ENCODE data around the gene HEPHL1.

The HEPHL1 gene

DNA sequence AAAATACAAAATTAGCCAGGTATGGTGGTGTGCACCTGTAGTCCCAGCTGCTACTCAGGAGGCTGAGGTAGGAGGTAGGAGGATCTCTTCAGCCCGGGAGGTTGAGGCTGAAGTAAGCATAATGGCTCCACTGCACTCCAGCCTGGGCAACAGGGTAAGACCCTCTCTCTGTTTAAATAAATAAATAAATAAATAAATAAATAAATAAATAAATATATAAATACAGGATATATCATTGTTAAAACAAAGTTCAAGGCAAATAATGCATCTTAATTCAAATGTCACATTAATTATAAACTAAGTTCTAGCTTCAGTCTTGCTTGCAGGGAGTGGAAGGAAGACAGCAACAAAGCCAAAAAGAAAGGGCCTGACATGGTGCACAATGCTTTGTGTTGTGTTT is 63.0 kb downstream of the HEPHL1 start:
- TF ChIP-seq FOXP2 (optimal IDR thresholded peaks at IDR 0.05; ENCODE audit: borderline replicate concordance, extremely low read depth, extremely low read length, insufficient read depth): no peak
- TF ChIP-seq, protein P1, sequence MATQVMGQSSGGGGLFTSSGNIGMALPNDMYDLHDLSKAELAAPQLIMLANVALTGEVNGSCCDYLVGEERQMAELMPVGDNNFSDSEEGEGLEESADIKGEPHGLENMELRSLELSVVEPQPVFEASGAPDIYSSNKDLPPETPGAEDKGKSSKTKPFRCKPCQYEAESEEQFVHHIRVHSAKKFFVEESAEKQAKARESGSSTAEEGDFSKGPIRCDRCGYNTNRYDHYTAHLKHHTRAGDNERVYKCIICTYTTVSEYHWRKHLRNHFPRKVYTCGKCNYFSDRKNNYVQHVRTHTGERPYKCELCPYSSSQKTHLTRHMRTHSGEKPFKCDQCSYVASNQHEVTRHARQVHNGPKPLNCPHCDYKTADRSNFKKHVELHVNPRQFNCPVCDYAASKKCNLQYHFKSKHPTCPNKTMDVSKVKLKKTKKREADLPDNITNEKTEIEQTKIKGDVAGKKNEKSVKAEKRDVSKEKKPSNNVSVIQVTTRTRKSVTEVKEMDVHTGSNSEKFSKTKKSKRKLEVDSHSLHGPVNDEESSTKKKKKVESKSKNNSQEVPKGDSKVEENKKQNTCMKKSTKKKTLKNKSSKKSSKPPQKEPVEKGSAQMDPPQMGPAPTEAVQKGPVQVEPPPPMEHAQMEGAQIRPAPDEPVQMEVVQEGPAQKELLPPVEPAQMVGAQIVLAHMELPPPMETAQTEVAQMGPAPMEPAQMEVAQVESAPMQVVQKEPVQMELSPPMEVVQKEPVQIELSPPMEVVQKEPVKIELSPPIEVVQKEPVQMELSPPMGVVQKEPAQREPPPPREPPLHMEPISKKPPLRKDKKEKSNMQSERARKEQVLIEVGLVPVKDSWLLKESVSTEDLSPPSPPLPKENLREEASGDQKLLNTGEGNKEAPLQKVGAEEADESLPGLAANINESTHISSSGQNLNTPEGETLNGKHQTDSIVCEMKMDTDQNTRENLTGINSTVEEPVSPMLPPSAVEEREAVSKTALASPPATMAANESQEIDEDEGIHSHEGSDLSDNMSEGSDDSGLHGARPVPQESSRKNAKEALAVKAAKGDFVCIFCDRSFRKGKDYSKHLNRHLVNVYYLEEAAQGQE (IDR thresholded peaks at IDR 0.05; ENCODE audit: insufficient read depth in 1 of 2, low read depth in 2 of 2, low read length in 2 of 2): no peak

DNA sequence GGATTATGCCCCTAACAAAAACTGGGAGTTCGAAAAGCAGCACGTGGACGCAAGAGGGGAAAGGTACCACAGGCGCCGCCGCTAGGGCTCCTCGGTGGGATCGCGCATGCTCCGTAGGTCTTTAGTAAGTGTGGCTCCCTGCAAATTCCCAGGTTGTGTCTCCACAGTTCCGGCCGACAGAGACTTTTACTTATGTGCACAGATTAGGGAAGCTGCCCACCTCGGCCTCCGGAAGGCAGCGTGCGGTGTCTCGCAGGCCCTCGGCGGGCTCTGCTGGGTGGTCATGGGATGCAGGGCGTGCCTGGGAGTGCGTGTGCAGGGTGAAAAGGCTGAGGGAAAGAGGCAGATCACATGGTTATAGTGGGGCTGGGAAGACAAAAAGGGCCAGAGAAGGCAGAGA is 67.8 kb downstream of the HEPHL1 start:
- TF ChIP-seq SIN3A (IDR thresholded peaks at IDR 0.05; ENCODE audit: borderline replicate concordance, insufficient read depth, low read length) (no peak), TAF1 (IDR thresholded peaks at IDR 0.05; ENCODE audit: borderline replicate concordance, insufficient read depth, low read length) (no peak), FOXP2 (optimal IDR thresholded peaks at IDR 0.05; ENCODE audit: borderline replicate concordance, extremely low read depth, extremely low read length, insufficient read depth) (no peak), POLR2AphosphoS5 (IDR thresholded peaks at IDR 0.05; ENCODE audit: low read depth, low read length) (no peak)
- TF ChIP-seq, protein P1 (IDR thresholded peaks at IDR 0.05; ENCODE audit: insufficient read depth in 1 of 2, low read depth in 2 of 2, low read length in 2 of 2): no peak

DNA sequence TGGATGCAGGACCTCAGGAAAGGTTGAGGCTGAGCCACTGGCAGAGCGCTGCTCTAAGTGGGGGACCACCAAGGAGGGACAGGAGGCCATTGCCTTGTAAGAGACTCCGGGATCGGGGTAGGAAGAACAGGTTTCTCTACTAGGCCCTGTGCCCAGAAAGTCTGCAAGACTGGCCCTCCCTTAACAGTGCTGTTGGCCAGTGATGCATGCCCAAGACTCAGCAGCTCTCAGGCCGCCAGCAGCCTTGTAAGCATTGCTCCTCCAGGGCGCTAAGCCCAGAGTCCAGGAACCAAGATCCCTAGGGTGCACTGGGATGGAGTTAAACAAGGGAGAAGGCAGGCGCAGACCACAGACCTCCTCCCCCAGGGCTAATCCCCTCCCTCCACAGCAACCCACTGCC is 68.2 kb downstream of the HEPHL1 start:
- TF ChIP-seq, protein P1 (IDR thresholded peaks at IDR 0.05; ENCODE audit: insufficient read depth in 1 of 2, low read depth in 2 of 2, low read length in 2 of 2): no peak
- TF ChIP-seq TAF1 (IDR thresholded peaks at IDR 0.05; ENCODE audit: borderline replicate concordance, insufficient read depth, low read length): no peak
- TF ChIP-seq SIN3A (IDR thresholded peaks at IDR 0.05; ENCODE audit: borderline replicate concordance, insufficient read depth, low read length): no peak
- TF ChIP-seq POLR2AphosphoS5 (IDR thresholded peaks at IDR 0.05; ENCODE audit: low read depth, low read length): no peak
- no peak for TF ChIP-seq FOXP2 (optimal IDR thresholded peaks at IDR 0.05; ENCODE audit: borderline replicate concordance, extremely low read depth, extremely low read length, insufficient read depth)

DNA sequence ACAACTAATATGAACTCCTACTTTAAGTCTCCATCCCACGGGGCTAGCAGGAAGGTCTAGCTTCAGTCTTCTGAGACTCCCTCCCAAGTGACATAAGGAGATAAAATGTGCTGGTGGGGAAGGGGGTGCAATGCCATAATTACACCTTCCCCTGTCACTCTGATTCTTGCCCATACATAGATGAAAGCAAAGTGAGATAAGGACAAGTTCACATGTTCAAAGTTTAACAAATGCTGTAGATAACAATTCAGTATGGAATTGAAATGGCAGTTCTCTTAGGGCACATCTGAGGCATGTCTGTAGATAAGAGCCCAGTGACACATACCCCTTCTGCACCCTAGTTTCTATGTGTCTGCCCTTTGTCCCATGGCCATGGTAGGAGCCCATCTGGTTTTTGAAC is 69.2 kb downstream of the HEPHL1 start:
- TF ChIP-seq, protein P1 (IDR thresholded peaks at IDR 0.05; ENCODE audit: insufficient read depth in 1 of 2, low read depth in 2 of 2, low read length in 2 of 2): no peak
- TF ChIP-seq FOXP2 (optimal IDR thresholded peaks at IDR 0.05; ENCODE audit: borderline replicate concordance, extremely low read depth, extremely low read length, insufficient read depth): no peak
- TF ChIP-seq TAF1 (IDR thresholded peaks at IDR 0.05; ENCODE audit: borderline replicate concordance, insufficient read depth, low read length): no peak
- TF ChIP-seq SIN3A (IDR thresholded peaks at IDR 0.05; ENCODE audit: borderline replicate concordance, insufficient read depth, low read length): no peak
- TF ChIP-seq POLR2AphosphoS5 (IDR thresholded peaks at IDR 0.05; ENCODE audit: low read depth, low read length): no peak

DNA sequence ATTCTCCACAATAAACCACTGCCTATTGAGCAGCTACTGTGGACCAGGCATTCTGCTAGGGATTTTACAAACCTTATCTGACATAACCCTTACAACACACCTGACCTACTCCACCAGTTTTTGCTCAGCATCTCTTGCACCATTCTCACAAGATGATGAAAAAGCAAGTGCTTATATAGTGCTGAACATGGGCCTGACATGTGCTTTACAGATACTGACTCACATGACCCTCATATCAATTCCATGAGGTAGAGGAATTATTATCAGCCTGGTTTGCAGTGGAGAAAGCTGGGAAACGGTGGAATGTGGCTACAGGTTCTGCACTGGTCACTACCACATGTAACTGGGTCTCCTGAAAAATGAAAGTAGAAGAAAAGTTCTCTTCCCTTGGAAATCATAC is 69.9 kb downstream of the HEPHL1 start:
- TF ChIP-seq TAF1 (IDR thresholded peaks at IDR 0.05; ENCODE audit: borderline replicate concordance, insufficient read depth, low read length) (no peak), SIN3A (IDR thresholded peaks at IDR 0.05; ENCODE audit: borderline replicate concordance, insufficient read depth, low read length) (no peak), POLR2AphosphoS5 (IDR thresholded peaks at IDR 0.05; ENCODE audit: low read depth, low read length) (no peak), FOXP2 (optimal IDR thresholded peaks at IDR 0.05; ENCODE audit: borderline replicate concordance, extremely low read depth, extremely low read length, insufficient read depth) (no peak)
- TF ChIP-seq, protein P1 (IDR thresholded peaks at IDR 0.05; ENCODE audit: insufficient read depth in 1 of 2, low read depth in 2 of 2, low read length in 2 of 2): no peak
